A673 (cell line): ENCODE data around the gene AKAP7. TPM values are rescaled to one million over a fixed set of nuclear protein-coding genes. Genes with fewer than 3 reads are reported as not detected.
A peak's percentile ranks its signal among the peaks of the same experiment; 100 is the strongest.

ENCODE experiments used
- BruUV-seq: library from RNA; stranded (reverse); fragments of 400-500 nt; replicated peaks from 2 replicates; lab custom pipeline; 2021; lab: Mats Ljungman, UMichigan
- CTCF ChIA-PET: fragments of 300-600 bp; sonication (Branson Sonifier 250); formaldehyde crosslinking; loops from one replicate; lab custom pipeline; 2022; ENCODE audit warnings: antibody characterized with exemption; lab: Charles Lee
- POLR2A ChIA-PET: fragments of 300-600 bp; sonication (Branson Sonifier 250); formaldehyde crosslinking; loops from one replicate; lab custom pipeline; 2022; ENCODE audit warnings: antibody characterized with exemption; ENCODE audit not compliant: low non-redundant PET; lab: Charles Lee
- DNase-seq: peaks from one replicate; pipeline ENCODE4 v3.0.0-alpha.2; 2015; ENCODE audit warnings: low spot score
- H3K27ac ChIP-seq: fragments of 200-600 bp; sonication (generic); 2 replicates; pipeline ENCODE4 v1.5.1; 2016; ENCODE audit warnings: mixed run types, low read depth, mild to moderate bottlenecking, mixed read lengths, antibody characterized with exemption, low read length; ENCODE audit not compliant: poor library complexity, severe bottlenecking
- H3K27me3 ChIP-seq: fragments of 200-600 bp; sonication (generic); replicated peaks from 2 replicates; pipeline ENCODE4 v1.6.1; 2017; ENCODE audit warnings: mixed run types, low read depth, mild to moderate bottlenecking, mixed read lengths, antibody characterized with exemption, low read length; ENCODE audit not compliant: insufficient read depth, poor library complexity
- H3K36me3 ChIP-seq: fragments of 200-600 bp; sonication (generic); 2 replicates; pipeline ENCODE4 v1.6.1; 2016; ENCODE audit warnings: mixed run types, mild to moderate bottlenecking, mixed read lengths, antibody characterized with exemption, low read length; ENCODE audit not compliant: insufficient read depth, poor library complexity, severe bottlenecking
- H3K4me1 ChIP-seq: fragments of 200-600 bp; sonication (generic); 2 replicates; pipeline ENCODE4 v1.6.1; 2017; ENCODE audit warnings: mixed run types, mild to moderate bottlenecking, mixed read lengths, antibody characterized with exemption, low read length; ENCODE audit not compliant: insufficient read depth, poor library complexity, severe bottlenecking
- H3K4me3 ChIP-seq: fragments of 200-600 bp; sonication (generic); 2 replicates; pipeline ENCODE4 v1.5.1; 2016; ENCODE audit warnings: low read depth, mixed run types, mild to moderate bottlenecking, mixed read lengths, low read length; ENCODE audit not compliant: poor library complexity, severe bottlenecking
- H3K9me3 ChIP-seq: fragments of 200-600 bp; sonication (generic); 2 replicates; pipeline ENCODE4 v1.6.1; 2016; ENCODE audit warnings: mixed run types, low read depth, mild to moderate bottlenecking, mixed read lengths, antibody characterized with exemption, low read length; ENCODE audit not compliant: poor library complexity, severe bottlenecking
- EZH2 ChIP-seq: fragments of 200-600 bp; sonication (generic); IDR thresholded peaks from 2 replicates; pipeline ENCODE4 v1.6.1; 2017; ENCODE audit warnings: borderline replicate concordance, low read depth, mild to moderate bottlenecking, mixed read lengths, antibody characterized with exemption, low read length; ENCODE audit not compliant: poor library complexity, severe bottlenecking
- intact Hi-C: fragments of 100-400 bp; cut with micrococcal nuclease; formaldehyde crosslinking; loops from one replicate; pipeline ENCODE4 v1.10.0; 2022; ENCODE audit not compliant: unreplicated experiment
- total RNA-seq: library from RNA; stranded (reverse); gene quantifications from 2 replicates; pipeline ENCODE4 v1.2.3, GENCODE V29; 2021
- TF ChIP-seq, protein P1 (sequence below): fragments of 300-800, 200-600 bp; sonication (generic); conservative IDR thresholded peaks from 2 replicates; pipeline ENCODE4 v1.5.1; 2017; ENCODE audit warnings: low read depth, mild to moderate bottlenecking, antibody characterized with exemption, low read length, moderate library complexity, mixed read lengths

Gene AKAP7
- total RNA-seq, 1 experiment from 2014 or later: 59.5 TPM

DNA sequence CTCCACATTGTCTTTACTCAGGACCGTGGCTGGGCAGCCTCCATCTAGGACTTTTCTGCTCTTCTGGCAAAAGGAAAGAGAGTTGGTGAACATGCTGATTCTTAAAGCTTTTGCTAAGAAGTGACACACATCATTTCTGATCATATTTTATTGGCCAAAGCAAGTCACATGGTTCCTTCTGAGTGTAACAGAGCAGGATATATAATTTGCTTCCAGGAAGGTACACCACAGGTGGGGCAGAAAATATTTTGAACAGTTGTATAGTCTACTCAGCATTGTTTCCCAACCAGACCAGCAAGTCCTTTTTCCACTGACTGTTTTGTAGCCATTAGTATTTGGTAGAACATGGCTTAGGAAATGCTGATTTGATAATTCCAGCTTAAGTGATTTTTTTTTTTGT is 73.5 kb downstream of the AKAP7 start:
- CTCF ChIA-PET: no interaction called here
- no TSS peak for BruUV-seq
- Histone ChIP-seq H3K27ac (peak overlapping the region; percentile 45), H3K4me1 (peaks cover 77% of the 10 kb centered on the region), H3K4me3 (no peak overlapping the region), H3K27me3 (no peaks in the 10 kb centered on the region), H3K36me3 (peaks cover 8% of the 10 kb centered on the region), H3K9me3 (no peaks in the 10 kb centered on the region)
- POLR2A ChIA-PET: interaction anchor here (0.7 kb wide), 1 partner anchor 10 kb away, joined by 4 read pairs; no protein-coding TSS in a partner anchor
- TF ChIP-seq, protein P1, sequence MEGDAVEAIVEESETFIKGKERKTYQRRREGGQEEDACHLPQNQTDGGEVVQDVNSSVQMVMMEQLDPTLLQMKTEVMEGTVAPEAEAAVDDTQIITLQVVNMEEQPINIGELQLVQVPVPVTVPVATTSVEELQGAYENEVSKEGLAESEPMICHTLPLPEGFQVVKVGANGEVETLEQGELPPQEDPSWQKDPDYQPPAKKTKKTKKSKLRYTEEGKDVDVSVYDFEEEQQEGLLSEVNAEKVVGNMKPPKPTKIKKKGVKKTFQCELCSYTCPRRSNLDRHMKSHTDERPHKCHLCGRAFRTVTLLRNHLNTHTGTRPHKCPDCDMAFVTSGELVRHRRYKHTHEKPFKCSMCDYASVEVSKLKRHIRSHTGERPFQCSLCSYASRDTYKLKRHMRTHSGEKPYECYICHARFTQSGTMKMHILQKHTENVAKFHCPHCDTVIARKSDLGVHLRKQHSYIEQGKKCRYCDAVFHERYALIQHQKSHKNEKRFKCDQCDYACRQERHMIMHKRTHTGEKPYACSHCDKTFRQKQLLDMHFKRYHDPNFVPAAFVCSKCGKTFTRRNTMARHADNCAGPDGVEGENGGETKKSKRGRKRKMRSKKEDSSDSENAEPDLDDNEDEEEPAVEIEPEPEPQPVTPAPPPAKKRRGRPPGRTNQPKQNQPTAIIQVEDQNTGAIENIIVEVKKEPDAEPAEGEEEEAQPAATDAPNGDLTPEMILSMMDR: no peak
- TF ChIP-seq EZH2: no peak
- no peak for DNase-seq
- intact Hi-C loops: loop anchor here (5.0 kb wide), 1 partner anchor 419 kb away; the partner anchor contains the start of gene MED23

DNA sequence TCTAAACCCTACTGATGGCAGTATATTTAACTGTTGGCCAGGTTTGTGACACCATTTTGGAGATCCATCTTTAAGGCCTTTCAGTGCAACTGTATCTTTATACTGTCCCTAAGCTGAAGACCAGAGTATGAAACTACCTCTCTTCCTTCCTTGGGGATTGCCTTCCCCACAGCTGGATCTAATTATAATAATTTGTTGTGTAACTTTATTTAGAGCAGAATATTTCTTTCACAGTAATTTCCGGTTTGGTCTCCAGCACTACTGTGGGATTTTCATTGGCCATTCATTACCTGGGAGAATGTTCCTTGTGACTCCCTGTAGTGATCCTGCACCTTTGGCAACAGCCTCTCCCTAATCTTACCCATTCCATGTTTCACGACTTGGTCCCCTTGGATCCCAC is 75.2 kb downstream of the AKAP7 start:
- H3K36me3 ChIP-seq: peaks cover 8% of the 10 kb centered on the region
- H3K9me3 ChIP-seq: no peaks in the 10 kb centered on the region
- no TSS peak for BruUV-seq
- ChIA-PET CTCF (no interaction called here), POLR2A (no interaction called here)
- H3K4me1 ChIP-seq: peaks cover 78% of the 10 kb centered on the region
- peak; percentile 59 for DNase-seq
- TF ChIP-seq EZH2: no peak
- TF ChIP-seq, protein P1: no peak
- no peak overlapping the region for H3K4me3 ChIP-seq
- intact Hi-C loops: no loop called here
- H3K27ac ChIP-seq: no peak overlapping the region
- H3K27me3 ChIP-seq: no peaks in the 10 kb centered on the region

DNA sequence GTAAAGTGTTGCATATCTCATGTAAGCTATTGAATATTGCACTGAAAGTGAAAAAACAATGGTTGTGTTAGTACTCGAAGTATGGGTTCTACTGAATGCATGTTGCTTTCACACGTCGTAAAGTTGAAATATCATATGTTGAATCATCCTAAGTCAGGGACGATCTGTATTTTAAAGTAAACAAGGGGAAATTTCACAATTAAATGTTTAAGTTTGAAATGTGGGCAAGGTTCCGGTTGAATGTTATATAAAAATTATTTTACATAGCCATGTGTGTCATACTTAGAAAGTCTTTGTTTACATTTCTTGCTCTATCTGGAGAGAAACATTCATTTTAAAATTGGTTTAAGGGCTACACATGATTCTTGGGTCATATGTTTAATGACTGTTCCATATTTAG is 76.8 kb downstream of the AKAP7 start:
- Histone ChIP-seq H3K4me1 (peaks cover 85% of the 10 kb centered on the region), H3K9me3 (no peaks in the 10 kb centered on the region), H3K27me3 (no peaks in the 10 kb centered on the region), H3K27ac (peak overlapping the region; percentile 28), H3K36me3 (peaks cover 8% of the 10 kb centered on the region), H3K4me3 (no peak overlapping the region)
- POLR2A ChIA-PET: no interaction called here
- no peak for DNase-seq
- intact Hi-C loops: no loop called here
- CTCF ChIA-PET: no interaction called here
- TF ChIP-seq EZH2: no peak
- TF ChIP-seq, protein P1: no peak
- BruUV-seq: no TSS peak
